Ovary (tissue), 9 donors: Measurements from ENCODE around the gene PTPRG. TPM values are rescaled to one million over a fixed set of nuclear protein-coding genes. Genes with fewer than 3 reads are reported as not detected.

Source experiments
- DNase-seq, 5 donors: peaks; one replicate each; pipeline ENCODE4 v3.0.0-alpha.2; 2019 to 2020
- H3K27ac ChIP-seq, 2 donors: fragments of 200-600 bp; one replicate each; pipeline versions ENCODE4 v1.5.1 to v1.8.0; 2019 to 2022
- H3K27me3 ChIP-seq: fragments of 200-600 bp; one replicate; pipeline ENCODE4 v1.8.0; 2022
- H3K36me3 ChIP-seq: fragments of 200-600 bp; sonication (generic); one replicate; pipeline ENCODE4 v1.5.1; 2019
- H3K4me1 ChIP-seq: one replicate; pipeline ENCODE4 v1.8.1; 2013; ENCODE audit warnings: mild to moderate bottlenecking, moderate library complexity; ENCODE audit not compliant: insufficient read depth
- H3K4me3 ChIP-seq: fragments of 200-600 bp; sonication (generic); one replicate; pipeline ENCODE4 v1.5.1; 2017
- H3K9me3 ChIP-seq, 2 donors: fragments of 200-600 bp in 1 of 2; sonication (generic) in 1 of 2; one replicate each; pipeline versions ENCODE4 v1.5.1 to v1.8.1; 2013 to 2019; ENCODE audit warnings: mild to moderate bottlenecking in 1 of 2, moderate library complexity in 1 of 2
- EP300 ChIP-seq: sonication (generic); formaldehyde crosslinking; IDR thresholded peaks from one replicate; pipeline ENCODE4 v1.6.1; 2017; ENCODE audit warnings: antibody characterized with exemption
- POLR2A ChIP-seq: fragments of 450-650 bp; IDR thresholded peaks from one replicate; pipeline ENCODE4 v1.6.1; 2017; ENCODE audit warnings: antibody characterized with exemption, mild to moderate bottlenecking, moderate library complexity
- WGBS, 3 donors: extraction: QIAGEN DNeasy Blood & Tissue Kit in 1 of 3; methylation state at CpG; one replicate each; pipeline versions ENCODE4 v1.1.5 to v1.1.7; 2013 to 2017; 5-methylcytosine and 5-hydroxymethylcytosine counted together
- intact Hi-C, 4 donors: fragments of 100-400 bp; cut with DNase I; formaldehyde crosslinking; loops; one replicate each; pipeline versions ENCODE4 v1.11.0 to v1.15.1; 2022 to 2023
- polyA plus RNA-seq, 2 donors: library from polyadenylated mRNA; stranded (reverse); fragments of 200-250 nt in 1 of 2; fragments of 350-450 nt in 1 of 2; fragmentation: Illumina TruSeq in 1 of 2; extraction: RNeasy Lipid Tissue Mini Kit (QIAGEN cat#74804) in 1 of 2; gene quantifications; one replicate each; pipeline ENCODE4 v1.2.3, GENCODE V29; 2013 to 2014
- total RNA-seq, 7 donors: library from RNA; depleted of rRNA in 2 of 7; stranded (reverse); fragments of >200 nt in 2 of 7; fragmentation: NEBNext Ultra II Directional in 3 of 7; extraction: Animal tissue kit (Norgen Biotek cat#: 25700) in 3 of 7; gene quantifications; one replicate each; pipeline versions ENCODE4 v1.1.0 to v1.2.4, GENCODE V29; 2016 to 2023
- TF ChIP-seq, protein P1 (sequence below), 3 donors: fragments of 450-650 bp in 2 of 3; fragments of 200-600 bp in 1 of 3; IDR thresholded peaks; one replicate each; pipeline versions ENCODE4 v1.5.1 to v1.8.0; 2016 to 2022; ENCODE audit warnings: antibody characterized with exemption in 3 of 3, mild to moderate bottlenecking in 1 of 3
- donor health status: DM: no; HTN: no; CAD: no; lungs with moderate emphysema.
- donor health status: DM: no; HTN: no; CAD: no.
- donor health status: Bipolar disorder and iron deficiency.
- donor health status: DM: yes; HTN: yes; CAD: no.
- donor health status: DM: no; HTN: no; CAD: no.
- donor health status: DM: yes; HTN: yes; CAD: no.

PTPRG gene
- total and polyA plus RNA-seq, 9 donors: 18.2 to 87.9 (median 47.7) TPM

DNA sequence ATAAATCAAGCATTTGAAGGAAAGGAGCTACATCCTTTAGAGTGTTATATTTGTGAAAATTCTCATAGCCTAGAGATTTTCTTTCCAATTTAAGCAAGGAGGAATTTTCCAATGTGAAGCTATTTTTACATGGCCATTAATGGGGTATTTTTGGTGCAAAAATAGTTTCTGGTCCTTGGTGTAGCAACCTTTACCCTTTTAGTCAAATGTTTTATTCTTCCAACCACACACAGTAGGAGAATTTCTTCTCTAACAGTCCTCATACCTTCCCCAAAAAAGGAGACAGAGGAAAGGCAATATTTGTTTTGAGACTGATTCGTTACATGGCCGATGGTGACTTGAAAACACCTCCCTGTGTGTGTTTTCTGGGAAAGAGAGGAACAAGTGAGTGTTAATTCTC lies 261.2 kb downstream of the PTPRG start:
- 85 to 90% (median 89%) methylated on average over 2 of the region's 2 CpGs for WGBS, 3 donors
- peak overlapping the region in 1 of 2 donors; percentile 27 for H3K27ac ChIP-seq
- H3K4me1 ChIP-seq: peaks cover 17% of the 10 kb centered on the region
- no peak for TF ChIP-seq EP300
- TF ChIP-seq, protein P1, sequence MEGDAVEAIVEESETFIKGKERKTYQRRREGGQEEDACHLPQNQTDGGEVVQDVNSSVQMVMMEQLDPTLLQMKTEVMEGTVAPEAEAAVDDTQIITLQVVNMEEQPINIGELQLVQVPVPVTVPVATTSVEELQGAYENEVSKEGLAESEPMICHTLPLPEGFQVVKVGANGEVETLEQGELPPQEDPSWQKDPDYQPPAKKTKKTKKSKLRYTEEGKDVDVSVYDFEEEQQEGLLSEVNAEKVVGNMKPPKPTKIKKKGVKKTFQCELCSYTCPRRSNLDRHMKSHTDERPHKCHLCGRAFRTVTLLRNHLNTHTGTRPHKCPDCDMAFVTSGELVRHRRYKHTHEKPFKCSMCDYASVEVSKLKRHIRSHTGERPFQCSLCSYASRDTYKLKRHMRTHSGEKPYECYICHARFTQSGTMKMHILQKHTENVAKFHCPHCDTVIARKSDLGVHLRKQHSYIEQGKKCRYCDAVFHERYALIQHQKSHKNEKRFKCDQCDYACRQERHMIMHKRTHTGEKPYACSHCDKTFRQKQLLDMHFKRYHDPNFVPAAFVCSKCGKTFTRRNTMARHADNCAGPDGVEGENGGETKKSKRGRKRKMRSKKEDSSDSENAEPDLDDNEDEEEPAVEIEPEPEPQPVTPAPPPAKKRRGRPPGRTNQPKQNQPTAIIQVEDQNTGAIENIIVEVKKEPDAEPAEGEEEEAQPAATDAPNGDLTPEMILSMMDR (IDR thresholded peaks at IDR 0.05): no peak
- no peak for TF ChIP-seq POLR2A
- H3K36me3 ChIP-seq: no peaks in the 10 kb centered on the region
- H3K27me3 ChIP-seq: no peaks in the 10 kb centered on the region
- H3K4me3 ChIP-seq: no peak overlapping the region
- no peaks in the 10 kb centered on the region for H3K9me3 ChIP-seq
- DNase-seq: no peak
- intact Hi-C loops: no loop called here

DNA sequence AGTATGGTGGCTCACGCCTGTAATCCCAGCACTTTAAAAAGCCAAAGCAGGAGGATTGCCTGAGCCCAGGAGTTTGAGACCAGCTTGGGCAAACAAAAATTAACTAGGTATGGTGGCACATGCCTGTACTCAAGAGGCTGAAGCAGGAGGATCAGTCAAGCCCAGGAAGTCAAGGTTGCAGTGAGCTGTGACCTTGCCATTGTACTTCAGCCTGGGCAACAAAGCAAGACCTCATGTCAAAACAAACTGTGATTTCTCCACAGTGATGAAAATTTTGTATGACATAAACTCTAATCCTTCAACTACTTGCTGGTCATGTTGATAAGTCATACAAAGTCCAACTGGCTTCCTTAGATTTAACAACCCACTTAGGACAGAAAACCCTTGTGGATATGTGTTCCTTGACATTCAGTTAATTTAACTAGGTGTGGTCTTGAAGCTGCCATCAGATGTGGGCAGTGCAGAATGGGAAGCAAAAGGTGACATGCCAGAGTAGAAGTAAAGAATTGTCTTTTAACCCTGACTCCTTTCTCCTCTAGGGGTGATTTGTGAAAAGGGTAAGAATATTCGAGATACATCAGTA lies 263.3 kb downstream of the PTPRG start:
- Histone ChIP-seq H3K27ac (no peak overlapping the region), H3K4me1 (peaks cover 17% of the 10 kb centered on the region), H3K4me3 (no peak overlapping the region), H3K27me3 (no peaks in the 10 kb centered on the region), H3K36me3 (no peaks in the 10 kb centered on the region), H3K9me3 (no peaks in the 10 kb centered on the region)
- 94 to 98% (median 95%) methylated on average over 2 of the region's 2 CpGs for WGBS, 3 donors
- intact Hi-C loops: no loop called here
- TF ChIP-seq EP300 (no peak), POLR2A (no peak)
- TF ChIP-seq, protein P1 (IDR thresholded peaks at IDR 0.05): no peak
- no peak for DNase-seq

GRCh38 chr3:61826161-61826560 lies 264.8 kb downstream of the PTPRG start:
- TF ChIP-seq EP300: no peak
- TF ChIP-seq, protein P1 (IDR thresholded peaks at IDR 0.05): no peak
- TF ChIP-seq POLR2A: no peak
- no peak for DNase-seq
- Histone ChIP-seq H3K4me3 (no peak overlapping the region), H3K4me1 (peaks cover 19% of the 10 kb centered on the region), H3K27me3 (no peaks in the 10 kb centered on the region), H3K9me3 (no peaks in the 10 kb centered on the region), H3K36me3 (no peaks in the 10 kb centered on the region), H3K27ac (no peak overlapping the region)
- intact Hi-C loops: no loop called here
- WGBS, 3 donors: 60 to 74% (median 62%) methylated on average over 5 of the region's 5 CpGs

DNA sequence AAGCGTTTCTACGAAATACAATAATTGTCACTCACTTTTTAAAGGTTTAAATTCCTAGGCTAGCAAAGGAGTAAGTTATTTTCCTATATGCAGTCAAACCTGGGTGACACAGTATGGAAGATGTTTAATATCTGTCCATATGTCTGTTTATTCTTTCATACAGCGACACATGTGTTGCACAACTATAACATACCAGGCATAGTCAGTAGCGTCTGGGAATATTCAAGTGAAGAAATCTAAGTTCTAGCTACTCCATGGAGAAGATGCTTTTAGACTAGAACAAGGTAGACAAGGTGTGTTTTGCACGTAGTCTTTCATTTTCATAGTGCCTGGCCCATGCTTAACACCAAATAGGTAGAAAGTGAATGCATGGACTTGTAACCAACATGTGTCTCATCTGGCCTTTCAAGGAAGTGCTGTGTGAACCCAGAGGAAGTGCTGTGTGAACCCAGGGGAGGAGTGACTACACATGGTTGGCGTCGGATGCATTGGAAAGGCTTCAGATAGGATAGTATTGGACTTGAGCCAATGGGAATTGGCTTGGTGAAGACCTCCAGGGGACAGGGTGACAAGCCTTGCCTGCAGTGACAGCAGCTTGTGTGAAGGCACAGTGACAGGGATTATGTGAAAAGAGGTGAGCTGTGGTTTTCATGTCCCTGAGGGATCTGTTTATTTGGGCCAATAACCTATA lies 267.0 kb downstream of the PTPRG start:
- Histone ChIP-seq H3K27ac (no peak overlapping the region), H3K36me3 (no peaks in the 10 kb centered on the region), H3K4me3 (no peak overlapping the region), H3K4me1 (peaks cover 14% of the 10 kb centered on the region), H3K27me3 (no peaks in the 10 kb centered on the region), H3K9me3 (no peaks in the 10 kb centered on the region)
- intact Hi-C loops: no loop called here
- TF ChIP-seq, protein P1 (IDR thresholded peaks at IDR 0.05): no peak
- TF ChIP-seq EP300 (no peak), POLR2A (no peak)
- DNase-seq: no peak
- WGBS, 3 donors: 84 to 91% (median 88%) methylated on average over 7 of the region's 7 CpGs
